HEK293 (cell line): ENCODE results near the gene BBS12.

Experiments
- CTCF ChIA-PET: fragments of 350-600 bp; formaldehyde crosslinking; extraction: SDS; loops from one replicate; lab custom pipeline; 2021; ENCODE audit warnings: antibody characterized with exemption; lab: Yijun Ruan, JAX
- POLR2A ChIA-PET: fragments of 300-600 bp; formaldehyde crosslinking; extraction: SDS; loops from one replicate; lab custom pipeline; 2020; ENCODE audit warnings: antibody characterized with exemption, inconsistent platforms; lab: Yijun Ruan, JAX
- H3K27ac ChIP-seq: fragments of 200-500 bp; sonication (Bioruptor generic); 2 replicates; pipeline ENCODE4 v1.5.1; 2014; ENCODE audit warnings: low read depth, low read length, control low read depth, inconsistent platforms; ENCODE audit errors: extremely low read depth
- H3K36me3 ChIP-seq, 2 experiments: fragments of 200-500 bp in 1 of 2; sonication (Bioruptor generic) in 1 of 2; 1 replicate in 1 of 2; 2 replicates in 1 of 2; pipeline ENCODE4 v1.5.1; 2014 to 2017; ENCODE audit warnings: inconsistent platforms in 2 of 2, low read length in 2 of 2; ENCODE audit not compliant: control insufficient read depth in 2 of 2, insufficient read depth in 1 of 2
- H3K4me1 ChIP-seq: fragments of 200-500 bp; sonication (Bioruptor generic); 2 replicates; pipeline ENCODE4 v1.5.1; 2014; ENCODE audit warnings: mild to moderate bottlenecking, low read length, inconsistent platforms; ENCODE audit not compliant: control insufficient read depth, insufficient read depth
- H3K4me3 ChIP-seq: 2 replicates; pipeline ENCODE4 v1.5.1; 2011; ENCODE audit warnings: low read depth, mild to moderate bottlenecking, control low read depth, low read length, moderate library complexity
- H3K9me3 ChIP-seq: fragments of 200-500 bp; sonication (Bioruptor generic); 2 replicates; pipeline ENCODE4 v1.5.1; 2014; ENCODE audit warnings: low read depth, low read length, inconsistent platforms; ENCODE audit not compliant: control insufficient read depth, insufficient read depth
- GFI1B ChIP-seq: fragments of 450-650 bp; formaldehyde crosslinking; IDR thresholded peaks from 2 replicates; pipeline ENCODE4 v1.5.1; 2016; ENCODE audit warnings: missing biosample characterization, missing genetic modification characterization
- HOXC10 ChIP-seq: sonication (generic); formaldehyde crosslinking; IDR thresholded peaks from 2 replicates; pipeline ENCODE4 v1.8.1; 2023; ENCODE audit warnings: mild to moderate bottlenecking, missing genetic modification reagents
- KLF10 ChIP-seq: fragments of 450-650 bp; IDR thresholded peaks from 2 replicates; pipeline ENCODE4 v1.5.1; 2018; ENCODE audit warnings: missing biosample characterization, mild to moderate bottlenecking, missing genetic modification characterization
- MYNN ChIP-seq: fragments of 450-650 bp; formaldehyde crosslinking; IDR thresholded peaks from 2 replicates; pipeline ENCODE4 v1.5.1; 2016; ENCODE audit warnings: missing biosample characterization, missing genetic modification characterization, borderline replicate concordance
- SCRT2 ChIP-seq: fragments of 450-650 bp; formaldehyde crosslinking; IDR thresholded peaks from 2 replicates; pipeline ENCODE4 v1.5.1; 2016; ENCODE audit warnings: missing biosample characterization, missing genetic modification characterization
- ZBTB17 ChIP-seq: fragments of 450-650 bp; formaldehyde crosslinking; IDR thresholded peaks from 2 replicates; pipeline ENCODE4 v1.5.1; 2016; ENCODE audit warnings: missing biosample characterization, missing genetic modification characterization
- ZBTB20 ChIP-seq: fragments of 450-650 bp; formaldehyde crosslinking; IDR thresholded peaks from 2 replicates; pipeline ENCODE4 v1.5.1; 2016; ENCODE audit warnings: missing biosample characterization, missing genetic modification characterization
- ZBTB8A ChIP-seq: fragments of 450-650 bp; formaldehyde crosslinking; IDR thresholded peaks from 2 replicates; pipeline ENCODE4 v1.5.1; 2016; ENCODE audit warnings: missing biosample characterization, missing genetic modification characterization
- ZNF169 ChIP-seq: fragments of 450-650 bp; formaldehyde crosslinking; IDR thresholded peaks from 2 replicates; pipeline ENCODE4 v1.5.1; 2016; ENCODE audit warnings: missing biosample characterization, missing genetic modification characterization
- ZNF354C ChIP-seq: fragments of 450-650 bp; formaldehyde crosslinking; IDR thresholded peaks from 2 replicates; pipeline ENCODE4 v1.5.1; 2016; ENCODE audit warnings: missing biosample characterization, missing genetic modification characterization, low read depth, borderline replicate concordance
- ZNF544 ChIP-seq: fragments of 450-650 bp; formaldehyde crosslinking; IDR thresholded peaks from 2 replicates; pipeline ENCODE4 v1.5.0; 2017; ENCODE audit warnings: missing biosample characterization, missing genetic modification characterization
- ZNF560 ChIP-seq: fragments of 450-650 bp; formaldehyde crosslinking; IDR thresholded peaks from 2 replicates; pipeline ENCODE4 v1.5.1; 2017; ENCODE audit warnings: missing biosample characterization, missing genetic modification characterization, borderline replicate concordance
- ZNF585B ChIP-seq: fragments of 450-650 bp; formaldehyde crosslinking; IDR thresholded peaks from 2 replicates; pipeline ENCODE4 v1.5.1; 2016; ENCODE audit warnings: missing biosample characterization, missing genetic modification characterization
- ZNF621 ChIP-seq: fragments of 450-650 bp; formaldehyde crosslinking; IDR thresholded peaks from 2 replicates; pipeline ENCODE4 v1.5.1; 2017; ENCODE audit warnings: missing biosample characterization, missing genetic modification characterization
- ZNF777 ChIP-seq: fragments of 450-650 bp; formaldehyde crosslinking; IDR thresholded peaks from 2 replicates; pipeline ENCODE4 v1.5.1; 2017; ENCODE audit warnings: missing biosample characterization, missing genetic modification characterization, borderline replicate concordance
- TF ChIP-seq, protein P1 (sequence below): fragments of 450-650 bp; formaldehyde crosslinking; conservative IDR thresholded peaks from 2 replicates; pipeline ENCODE4 v1.5.1; 2016; ENCODE audit warnings: low read depth, missing biosample characterization, missing genetic modification characterization
- TF ChIP-seq, protein P2 (sequence below): fragments of 450-650 bp; formaldehyde crosslinking; IDR thresholded peaks from 2 replicates; pipeline ENCODE4; 2016; ENCODE audit warnings: missing biosample characterization, missing genetic modification characterization
- TF ChIP-seq, protein P3 (sequence below): fragments of 450-650 bp; formaldehyde crosslinking; IDR thresholded peaks from 2 replicates; pipeline ENCODE4 v1.5.1; 2017; ENCODE audit warnings: missing biosample characterization, missing genetic modification characterization

The BBS12 gene

DNA sequence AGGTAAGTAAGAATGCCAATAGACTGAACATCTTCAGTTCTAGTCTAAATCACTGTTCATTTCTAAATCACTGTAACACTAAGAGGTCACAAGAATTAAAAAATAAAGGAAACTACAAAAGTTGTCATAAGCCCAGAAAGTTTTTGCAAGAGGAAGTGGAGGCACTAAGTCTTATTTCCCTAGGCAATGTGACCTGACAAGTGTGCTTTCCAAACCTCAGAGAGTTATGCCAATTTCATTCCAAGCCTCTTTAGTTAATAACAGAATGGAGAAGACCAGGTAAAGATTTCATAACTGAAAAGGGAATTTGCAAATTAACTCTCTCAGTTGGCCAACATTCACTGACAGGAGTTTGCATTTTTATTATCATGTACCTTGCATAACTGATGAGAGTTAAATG, 40.5 kb downstream of the BBS12 start (continued):
- TF ChIP-seq, protein P1, sequence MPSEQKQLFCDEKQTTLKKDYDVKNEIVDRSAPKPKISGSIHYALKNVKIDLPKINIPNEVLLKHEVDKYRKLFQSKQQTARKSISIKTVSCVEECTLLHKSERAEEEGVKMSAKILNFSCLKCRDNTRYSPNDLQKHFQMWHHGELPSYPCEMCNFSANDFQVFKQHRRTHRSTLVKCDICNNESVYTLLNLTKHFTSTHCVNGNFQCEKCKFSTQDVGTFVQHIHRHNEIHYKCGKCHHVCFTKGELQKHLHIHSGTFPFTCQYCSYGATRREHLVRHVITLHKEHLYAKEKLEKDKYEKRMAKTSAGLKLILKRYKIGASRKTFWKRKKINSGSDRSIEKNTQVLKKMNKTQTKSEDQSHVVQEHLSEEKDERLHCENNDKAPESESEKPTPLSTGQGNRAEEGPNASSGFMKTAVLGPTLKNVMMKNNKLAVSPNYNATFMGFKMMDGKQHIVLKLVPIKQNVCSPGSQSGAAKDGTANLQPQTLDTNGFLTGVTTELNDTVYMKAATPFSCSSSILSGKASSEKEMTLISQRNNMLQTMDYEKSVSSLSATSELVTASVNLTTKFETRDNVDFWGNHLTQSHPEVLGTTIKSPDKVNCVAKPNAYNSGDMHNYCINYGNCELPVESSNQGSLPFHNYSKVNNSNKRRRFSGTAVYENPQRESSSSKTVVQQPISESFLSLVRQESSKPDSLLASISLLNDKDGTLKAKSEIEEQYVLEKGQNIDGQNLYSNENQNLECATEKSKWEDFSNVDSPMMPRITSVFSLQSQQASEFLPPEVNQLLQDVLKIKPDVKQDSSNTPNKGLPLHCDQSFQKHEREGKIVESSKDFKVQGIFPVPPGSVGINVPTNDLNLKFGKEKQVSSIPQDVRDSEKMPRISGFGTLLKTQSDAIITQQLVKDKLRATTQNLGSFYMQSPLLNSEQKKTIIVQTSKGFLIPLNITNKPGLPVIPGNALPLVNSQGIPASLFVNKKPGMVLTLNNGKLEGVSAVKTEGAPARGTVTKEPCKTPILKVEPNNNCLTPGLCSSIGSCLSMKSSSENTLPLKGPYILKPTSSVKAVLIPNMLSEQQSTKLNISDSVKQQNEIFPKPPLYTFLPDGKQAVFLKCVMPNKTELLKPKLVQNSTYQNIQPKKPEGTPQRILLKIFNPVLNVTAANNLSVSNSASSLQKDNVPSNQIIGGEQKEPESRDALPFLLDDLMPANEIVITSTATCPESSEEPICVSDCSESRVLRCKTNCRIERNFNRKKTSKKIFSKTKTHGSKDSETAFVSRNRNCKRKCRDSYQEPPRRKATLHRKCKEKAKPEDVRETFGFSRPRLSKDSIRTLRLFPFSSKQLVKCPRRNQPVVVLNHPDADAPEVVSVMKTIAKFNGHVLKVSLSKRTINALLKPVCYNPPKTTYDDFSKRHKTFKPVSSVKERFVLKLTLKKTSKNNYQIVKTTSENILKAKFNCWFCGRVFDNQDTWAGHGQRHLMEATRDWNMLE (tag by site-specific recombination): no peak
- no peak for TF ChIP-seq ZNF560 (tag by site-specific recombination)
- TF ChIP-seq SCRT2 (tag by site-specific recombination): no peak
- TF ChIP-seq GFI1B (tag by site-specific recombination): no peak
- no peak for TF ChIP-seq ZNF777 (tag by site-specific recombination)
- no peak for TF ChIP-seq ZNF544 (tag by site-specific recombination)

DNA sequence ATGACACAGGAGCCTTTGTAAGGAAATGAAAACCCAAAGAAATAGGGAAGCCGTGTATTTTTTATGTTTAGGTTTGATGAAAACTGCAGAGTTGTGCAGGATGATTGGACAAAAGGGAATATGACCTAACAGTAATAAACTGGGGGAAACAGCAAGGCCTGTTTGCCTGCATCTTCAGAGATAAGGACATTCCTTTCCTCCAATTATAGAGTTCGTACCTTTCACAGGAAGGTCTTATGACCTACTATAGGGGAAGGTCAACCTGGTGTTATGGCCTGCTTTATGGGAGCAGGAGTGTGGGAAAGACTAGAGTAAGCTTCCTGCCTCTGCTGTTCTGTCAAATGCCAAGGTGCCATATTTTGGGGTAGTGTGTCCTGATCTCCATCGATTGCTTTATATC, 42.5 kb downstream of the BBS12 start:
- no peaks in the 10 kb centered on the region for H3K4me1 ChIP-seq
- no peaks in the 10 kb centered on the region for H3K36me3 ChIP-seq
- POLR2A ChIA-PET: no interaction called here
- TF ChIP-seq ZBTB17 (tag by site-specific recombination): no peak
- no peak for TF ChIP-seq MYNN
- no peak for TF ChIP-seq KLF10 (tag by site-specific recombination)
- TF ChIP-seq ZNF621 (tag by site-specific recombination): no peak
- no peak for TF ChIP-seq HOXC10 (CRISPR knock-in tag)
- TF ChIP-seq, protein P2, sequence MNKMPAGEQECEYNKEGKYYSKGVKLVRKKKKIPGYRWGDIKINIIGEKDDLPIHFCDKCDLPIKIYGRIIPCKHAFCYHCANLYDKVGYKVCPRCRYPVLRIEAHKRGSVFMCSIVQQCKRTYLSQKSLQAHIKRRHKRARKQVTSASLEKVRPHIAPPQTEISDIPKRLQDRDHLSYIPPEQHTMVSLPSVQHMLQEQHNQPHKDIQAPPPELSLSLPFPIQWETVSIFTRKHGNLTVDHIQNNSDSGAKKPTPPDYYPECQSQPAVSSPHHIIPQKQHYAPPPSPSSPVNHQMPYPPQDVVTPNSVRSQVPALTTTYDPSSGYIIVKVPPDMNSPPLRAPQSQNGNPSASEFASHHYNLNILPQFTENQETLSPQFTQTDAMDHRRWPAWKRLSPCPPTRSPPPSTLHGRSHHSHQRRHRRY (tag by site-specific recombination): no peak
- TF ChIP-seq ZBTB20 (tag by site-specific recombination): no peak
- no peak for TF ChIP-seq ZBTB8A (tag by site-specific recombination)
- TF ChIP-seq, protein P3, sequence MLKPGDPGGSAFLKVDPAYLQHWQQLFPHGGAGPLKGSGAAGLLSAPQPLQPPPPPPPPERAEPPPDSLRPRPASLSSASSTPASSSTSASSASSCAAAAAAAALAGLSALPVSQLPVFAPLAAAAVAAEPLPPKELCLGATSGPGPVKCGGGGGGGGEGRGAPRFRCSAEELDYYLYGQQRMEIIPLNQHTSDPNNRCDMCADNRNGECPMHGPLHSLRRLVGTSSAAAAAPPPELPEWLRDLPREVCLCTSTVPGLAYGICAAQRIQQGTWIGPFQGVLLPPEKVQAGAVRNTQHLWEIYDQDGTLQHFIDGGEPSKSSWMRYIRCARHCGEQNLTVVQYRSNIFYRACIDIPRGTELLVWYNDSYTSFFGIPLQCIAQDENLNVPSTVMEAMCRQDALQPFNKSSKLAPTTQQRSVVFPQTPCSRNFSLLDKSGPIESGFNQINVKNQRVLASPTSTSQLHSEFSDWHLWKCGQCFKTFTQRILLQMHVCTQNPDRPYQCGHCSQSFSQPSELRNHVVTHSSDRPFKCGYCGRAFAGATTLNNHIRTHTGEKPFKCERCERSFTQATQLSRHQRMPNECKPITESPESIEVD (tag by site-specific recombination): no peak
- TF ChIP-seq ZNF354C (tag by site-specific recombination): no peak
- TF ChIP-seq ZNF169 (tag by site-specific recombination): no peak
- no peak for TF ChIP-seq ZNF585B (tag by site-specific recombination)
- TF ChIP-seq, all 188 proteins: peak for 0
- H3K9me3 ChIP-seq: no peaks in the 10 kb centered on the region
- CTCF ChIA-PET: no interaction called here
- H3K27ac ChIP-seq: no peak overlapping the region
- H3K4me3 ChIP-seq: no peak overlapping the region
